Left lung (tissue), 10 donors: ENCODE measurements around the gene PAK4. TPM values are rescaled to one million over a fixed set of nuclear protein-coding genes. Genes with fewer than 3 reads are reported as not detected.

Experiments used
- ATAC-seq: fragments of 200-7000 bp; cut with Tn5 transposase; one replicate; pipeline ENCODE4 v1.9.1; 2020; ENCODE audit warnings: moderate library complexity
- DNase-seq, 4 donors: peaks; one replicate each; pipeline ENCODE4 v3.0.0-alpha.2; 2013 to 2020
- H3K27ac ChIP-seq, 2 donors: fragments of 200-600 bp; sonication (generic) in 1 of 2; one replicate each; pipeline versions ENCODE4 v1.5.0 to v1.8.0; 2020 to 2021
- H3K27me3 ChIP-seq, 2 donors: fragments of 200-600 bp; sonication (generic) in 1 of 2; one replicate each; pipeline versions ENCODE4 v1.5.0 to v1.8.0; 2020 to 2021
- H3K36me3 ChIP-seq, 2 donors: fragments of 200-600 bp; sonication (generic) in 1 of 2; one replicate each; pipeline versions ENCODE4 v1.5.0 to v1.8.0; 2020 to 2021
- H3K4me1 ChIP-seq, 2 donors: fragments of 200-600 bp; one replicate each; pipeline ENCODE4 v1.8.0; 2021
- H3K4me3 ChIP-seq, 2 donors: fragments of 200-600 bp; sonication (generic) in 1 of 2; one replicate each; pipeline versions ENCODE4 v1.5.0 to v1.8.0; 2020 to 2021; ENCODE audit warnings: mild to moderate bottlenecking in 1 of 2
- H3K9me3 ChIP-seq, 2 donors: fragments of 200-600 bp; sonication (generic) in 1 of 2; one replicate each; pipeline versions ENCODE4 v1.5.0 to v1.8.0; 2020 to 2021
- intact Hi-C, 2 donors: fragments of 100-400 bp; cut with DNase I; formaldehyde crosslinking; loops; one replicate each; pipeline versions ENCODE4 v1.11.2 to v1.14.2; 2022
- polyA plus RNA-seq, 6 donors: library from polyadenylated mRNA; unstranded; fragments of 120-200 nt; gene quantifications; one replicate each; pipeline ENCODE4 v1.2.1, GENCODE V29; 2013; ENCODE audit not compliant: insufficient read length in 6 of 6
- total RNA-seq, 2 donors: library from RNA; stranded (reverse); fragmentation: NEBNext Ultra II Directional; extraction: Animal tissue kit (Norgen Biotek cat#: 25700); gene quantifications; one replicate each; pipeline ENCODE4 v1.2.1, GENCODE V29; 2021
- TF ChIP-seq, protein P1 (sequence below), 2 donors: fragments of 200-600 bp; sonication (generic) in 1 of 2; IDR thresholded peaks; one replicate each; pipeline versions ENCODE4 v1.5.0 to v1.8.0; 2021; ENCODE audit warnings: antibody characterized with exemption in 2 of 2
- donor health status: DM: no; HTN: yes; CAD: no.
- donor health status: DM: no; HTN: no; CAD: no.

The PAK4 gene
- total and polyA plus RNA-seq, 8 donors, result 40.9 to 62.3 (median 50.0) TPM

GRCh38 chr19:39157275-39157996, 31.9 kb downstream of the PAK4 start:
- no peaks in the 10 kb centered on the region for H3K36me3 ChIP-seq
- no peak overlapping the region for H3K4me3 ChIP-seq
- peaks cover 36 to 64% of the 10 kb centered on the region in 2 donors for H3K4me1 ChIP-seq
- intact Hi-C loops, result no loop called here
- DNase-seq (no peak), ATAC-seq (no peak)
- H3K9me3 ChIP-seq, result no peaks in the 10 kb centered on the region
- H3K27ac ChIP-seq, result no peak overlapping the region
- TF ChIP-seq, protein P1, sequence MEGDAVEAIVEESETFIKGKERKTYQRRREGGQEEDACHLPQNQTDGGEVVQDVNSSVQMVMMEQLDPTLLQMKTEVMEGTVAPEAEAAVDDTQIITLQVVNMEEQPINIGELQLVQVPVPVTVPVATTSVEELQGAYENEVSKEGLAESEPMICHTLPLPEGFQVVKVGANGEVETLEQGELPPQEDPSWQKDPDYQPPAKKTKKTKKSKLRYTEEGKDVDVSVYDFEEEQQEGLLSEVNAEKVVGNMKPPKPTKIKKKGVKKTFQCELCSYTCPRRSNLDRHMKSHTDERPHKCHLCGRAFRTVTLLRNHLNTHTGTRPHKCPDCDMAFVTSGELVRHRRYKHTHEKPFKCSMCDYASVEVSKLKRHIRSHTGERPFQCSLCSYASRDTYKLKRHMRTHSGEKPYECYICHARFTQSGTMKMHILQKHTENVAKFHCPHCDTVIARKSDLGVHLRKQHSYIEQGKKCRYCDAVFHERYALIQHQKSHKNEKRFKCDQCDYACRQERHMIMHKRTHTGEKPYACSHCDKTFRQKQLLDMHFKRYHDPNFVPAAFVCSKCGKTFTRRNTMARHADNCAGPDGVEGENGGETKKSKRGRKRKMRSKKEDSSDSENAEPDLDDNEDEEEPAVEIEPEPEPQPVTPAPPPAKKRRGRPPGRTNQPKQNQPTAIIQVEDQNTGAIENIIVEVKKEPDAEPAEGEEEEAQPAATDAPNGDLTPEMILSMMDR (IDR thresholded peaks at IDR 0.05), result no peak
- H3K27me3 ChIP-seq, result no peaks in the 10 kb centered on the region

GRCh38 chr19:39157997-39158389, 32.4 kb downstream of the PAK4 start:
- Histone ChIP-seq H3K36me3 (no peaks in the 10 kb centered on the region), H3K4me3 (no peak overlapping the region), H3K27ac (no peak overlapping the region), H3K27me3 (no peaks in the 10 kb centered on the region), H3K9me3 (no peaks in the 10 kb centered on the region), H3K4me1 (peaks cover 36 to 66% of the 10 kb centered on the region in 2 donors)
- no peak for ATAC-seq
- intact Hi-C loops, result no loop called here
- TF ChIP-seq, protein P1 (IDR thresholded peaks at IDR 0.05), result no peak
- DNase-seq, result peak in 1 of 4 donors; percentile 44

DNA sequence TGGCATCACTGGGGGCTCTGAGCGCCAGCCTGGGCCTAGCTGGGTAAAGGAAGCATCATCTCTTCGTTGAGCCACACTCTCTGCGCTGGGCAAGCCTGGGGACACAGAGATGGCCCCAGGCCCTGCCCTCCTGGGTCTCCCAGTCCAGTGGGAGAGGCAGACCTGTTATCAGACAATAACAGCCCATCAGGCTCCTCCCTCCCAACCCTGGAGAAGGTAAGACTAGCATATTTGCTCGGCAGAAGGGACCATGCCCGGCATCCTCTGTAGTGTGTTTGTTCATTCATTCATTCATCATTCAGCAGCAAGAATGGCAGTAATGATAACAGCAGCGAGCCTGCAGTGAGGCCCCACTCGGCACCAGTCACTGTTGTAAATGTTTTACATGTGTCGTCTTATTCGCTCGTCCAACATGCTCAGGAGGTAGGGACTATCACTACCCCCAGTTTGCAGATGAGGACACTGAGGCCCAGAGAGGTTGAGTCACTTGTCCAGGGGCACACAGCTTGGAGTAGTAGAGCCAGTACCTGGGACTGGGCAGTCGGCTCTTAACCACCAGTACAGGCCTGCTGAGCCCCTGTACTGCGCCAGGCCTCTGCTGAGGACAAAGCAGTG, 33.2 kb downstream of the PAK4 start:
- Histone ChIP-seq H3K9me3 (no peaks in the 10 kb centered on the region), H3K27ac (peak overlapping the region in 1 of 2 donors; percentile 31), H3K4me3 (no peak overlapping the region), H3K27me3 (no peaks in the 10 kb centered on the region), H3K4me1 (peaks cover 36 to 72% of the 10 kb centered on the region in 2 donors), H3K36me3 (no peaks in the 10 kb centered on the region)
- ATAC-seq (no peak), DNase-seq (peak in 1 of 4 donors; percentile 49)
- TF ChIP-seq, protein P1 (IDR thresholded peaks at IDR 0.05), result no peak
- intact Hi-C loops, result no loop called here

DNA sequence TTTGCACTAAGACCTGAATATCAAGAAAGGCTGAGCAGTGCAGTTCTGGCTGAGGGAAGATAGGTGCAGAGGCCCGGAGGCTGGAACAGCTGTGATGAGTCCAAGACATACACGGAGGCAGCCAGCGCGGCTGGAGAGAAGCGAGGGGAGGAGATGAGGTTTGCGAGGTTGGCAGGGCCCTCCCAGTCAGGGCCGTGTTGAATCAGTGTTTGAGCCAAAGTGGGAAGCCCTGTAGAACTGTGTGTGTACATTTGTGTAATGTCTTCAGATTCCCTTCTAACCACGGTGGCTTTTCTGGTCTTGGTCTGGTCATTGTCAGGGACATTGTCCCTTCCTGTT, 34.9 kb downstream of the PAK4 start:
- no peaks in the 10 kb centered on the region for H3K9me3 ChIP-seq
- H3K27me3 ChIP-seq, result no peaks in the 10 kb centered on the region
- no peak overlapping the region for H3K4me3 ChIP-seq
- no peaks in the 10 kb centered on the region for H3K36me3 ChIP-seq
- H3K27ac ChIP-seq, result peak overlapping the region; percentile 53 to 55
- peak; percentile 43 for ATAC-seq
- TF ChIP-seq, protein P1 (IDR thresholded peaks at IDR 0.05), result no peak
- H3K4me1 ChIP-seq, result peaks cover 28 to 65% of the 10 kb centered on the region in 2 donors
- peak in 2 of 4 donors; percentile 54 to 66 for DNase-seq
- intact Hi-C loops, result no loop called here

DNA sequence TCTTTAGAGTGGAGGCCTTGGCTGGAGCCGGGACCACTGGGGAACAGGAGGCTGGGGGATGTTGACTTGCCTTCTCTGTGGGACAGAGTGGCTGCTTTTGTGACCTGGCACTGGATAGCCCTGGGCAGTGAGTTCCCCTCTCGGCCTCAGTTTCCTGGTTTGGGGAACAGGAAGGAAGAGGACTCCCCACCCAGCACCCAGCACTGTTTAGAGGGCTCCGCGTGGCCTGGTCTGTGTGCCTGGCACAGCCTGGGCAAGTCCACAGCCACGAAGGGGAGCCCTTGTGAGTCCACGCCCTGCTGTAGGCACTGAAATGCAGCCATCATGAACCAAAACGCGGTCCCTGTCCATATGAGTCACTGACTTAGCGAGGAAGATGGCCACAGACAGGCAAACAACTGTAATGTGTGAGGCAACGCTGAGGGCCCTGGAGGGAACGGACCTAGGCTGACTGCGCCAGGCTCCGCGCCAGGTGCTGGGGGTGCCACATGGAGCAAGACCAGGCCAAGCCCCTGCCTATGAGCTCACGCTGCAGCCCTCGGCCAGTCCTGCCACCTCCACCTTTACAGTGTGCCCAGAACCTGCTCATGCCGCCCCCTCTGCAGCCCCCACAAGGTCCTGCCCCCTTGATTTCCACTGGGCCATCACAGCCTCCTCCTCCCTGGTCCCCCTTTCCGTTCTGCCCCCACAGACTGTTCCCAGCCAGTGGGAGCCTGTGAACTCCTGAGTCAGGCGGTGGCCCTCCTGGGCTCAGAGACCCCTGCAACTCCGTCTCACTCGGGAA, 35.5 kb downstream of the PAK4 start:
- Histone ChIP-seq H3K27ac (peak overlapping the region; percentile 53 to 55), H3K36me3 (no peaks in the 10 kb centered on the region), H3K9me3 (no peaks in the 10 kb centered on the region), H3K4me3 (no peak overlapping the region), H3K4me1 (peaks cover 24 to 66% of the 10 kb centered on the region in 2 donors), H3K27me3 (no peaks in the 10 kb centered on the region)
- DNase-seq (peak in 1 of 4 donors; percentile 57), ATAC-seq (peak; percentile 3)
- intact Hi-C loops, result no loop called here
- TF ChIP-seq, protein P1 (IDR thresholded peaks at IDR 0.05), result no peak
